Adrenal gland (tissue), 5 donors: ENCODE measurements around the gene PLEKHD1.

Source experiments
- POLR2A ChIP-seq, 2 donors: fragments of 450-650 bp; IDR thresholded peaks; one replicate each; pipeline ENCODE4 v1.6.1; 2017; ENCODE audit warnings: antibody characterized with exemption in 2 of 2, mild to moderate bottlenecking in 2 of 2, moderate library complexity in 1 of 2
- TF ChIP-seq, protein P1 (sequence below), 6 experiments: fragments of 450-650 bp in 4 of 6; fragments of 200-600 bp in 2 of 6; sonication (generic) in 1 of 6; IDR thresholded peaks; 1 replicate in 5 of 6; 2 replicates in 1 of 6; pipeline versions ENCODE4 v1.5.1 to v1.8.0; 2016 to 2021; ENCODE audit warnings: antibody characterized with exemption in 6 of 6, mild to moderate bottlenecking in 2 of 6, moderate library complexity in 1 of 6
- donor health status: DM: no; HTN: no; CAD: no.

- TF ChIP-seq, protein P1, sequence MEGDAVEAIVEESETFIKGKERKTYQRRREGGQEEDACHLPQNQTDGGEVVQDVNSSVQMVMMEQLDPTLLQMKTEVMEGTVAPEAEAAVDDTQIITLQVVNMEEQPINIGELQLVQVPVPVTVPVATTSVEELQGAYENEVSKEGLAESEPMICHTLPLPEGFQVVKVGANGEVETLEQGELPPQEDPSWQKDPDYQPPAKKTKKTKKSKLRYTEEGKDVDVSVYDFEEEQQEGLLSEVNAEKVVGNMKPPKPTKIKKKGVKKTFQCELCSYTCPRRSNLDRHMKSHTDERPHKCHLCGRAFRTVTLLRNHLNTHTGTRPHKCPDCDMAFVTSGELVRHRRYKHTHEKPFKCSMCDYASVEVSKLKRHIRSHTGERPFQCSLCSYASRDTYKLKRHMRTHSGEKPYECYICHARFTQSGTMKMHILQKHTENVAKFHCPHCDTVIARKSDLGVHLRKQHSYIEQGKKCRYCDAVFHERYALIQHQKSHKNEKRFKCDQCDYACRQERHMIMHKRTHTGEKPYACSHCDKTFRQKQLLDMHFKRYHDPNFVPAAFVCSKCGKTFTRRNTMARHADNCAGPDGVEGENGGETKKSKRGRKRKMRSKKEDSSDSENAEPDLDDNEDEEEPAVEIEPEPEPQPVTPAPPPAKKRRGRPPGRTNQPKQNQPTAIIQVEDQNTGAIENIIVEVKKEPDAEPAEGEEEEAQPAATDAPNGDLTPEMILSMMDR (IDR thresholded peaks at IDR 0.05): no peak
- no peak for TF ChIP-seq POLR2A (IDR thresholded peaks at IDR 0.05)
Measured at GRCh38 chr14:69573831-69574262, 89.3 kb downstream of the PLEKHD1 start.
